ENCODE data around the gene LYRM4.

The LYRM4 gene

GRCh38 chr6:5091210-5092069 lies 169.3 kb downstream of the LYRM4 start:
- DNase-seq = no peak

- DNase-seq = no peak
Observed at GRCh38 chr6:5090603-5091002, 170.1 kb downstream of the LYRM4 start.

- no peak for DNase-seq
Observed at GRCh38 chr6:5089481-5090438, 171.0 kb downstream of the LYRM4 start.

GRCh38 chr6:5088780-5089179 lies 172.0 kb downstream of the LYRM4 start:
- DNase-seq = no peak

- no peak for DNase-seq
Observed at GRCh38 chr6:5087389-5087788, 173.4 kb downstream of the LYRM4 start.

GRCh38 chr6:5086294-5086890 lies 174.4 kb downstream of the LYRM4 start:
- DNase-seq = no peak

- no peak for DNase-seq
Observed at GRCh38 chr6:5085648-5086293, 175.0 kb downstream of the LYRM4 start.

- DNase-seq = no peak
Observed at GRCh38 chr6:5084781-5085647, 175.7 kb downstream of the LYRM4 start, which contains the start of gene PPP1R3G. Gene PPP1R3G, plus strand, starts transcription at chr6:5085341. Its CDS starts 145 bp downstream, at chr6:5085486.

GRCh38 chr6:5084360-5084780 lies 176.4 kb downstream of the LYRM4 start:
- no peak for DNase-seq

- DNase-seq = no peak
Observed at GRCh38 chr6:5083813-5084359, 176.9 kb downstream of the LYRM4 start.

- no peak for DNase-seq
Observed at GRCh38 chr6:5083307-5083583, 177.5 kb downstream of the LYRM4 start.

GRCh38 chr6:5082487-5083306 lies 178.1 kb downstream of the LYRM4 start:
- no peak for DNase-seq

GRCh38 chr6:5081955-5082354 lies 178.8 kb downstream of the LYRM4 start:
- no peak for DNase-seq

GRCh38 chr6:5081182-5081581 lies 179.6 kb downstream of the LYRM4 start:
- no peak for DNase-seq

- no peak for DNase-seq
Observed at GRCh38 chr6:5080574-5080973, 180.2 kb downstream of the LYRM4 start.

GRCh38 chr6:5079692-5080091 lies 181.1 kb downstream of the LYRM4 start:
- no peak for DNase-seq

GRCh38 chr6:5078121-5078669 lies 182.6 kb downstream of the LYRM4 start:
- no peak for DNase-seq

- DNase-seq = no peak
Observed at GRCh38 chr6:5076931-5077330, 183.8 kb downstream of the LYRM4 start.

GRCh38 chr6:5073992-5074391 lies 186.8 kb downstream of the LYRM4 start:
- no peak for DNase-seq

GRCh38 chr6:5072440-5072839 lies 188.3 kb downstream of the LYRM4 start:
- no peak for DNase-seq
